ENCODE data around the gene IKZF2.

Gene IKZF2

DNA sequence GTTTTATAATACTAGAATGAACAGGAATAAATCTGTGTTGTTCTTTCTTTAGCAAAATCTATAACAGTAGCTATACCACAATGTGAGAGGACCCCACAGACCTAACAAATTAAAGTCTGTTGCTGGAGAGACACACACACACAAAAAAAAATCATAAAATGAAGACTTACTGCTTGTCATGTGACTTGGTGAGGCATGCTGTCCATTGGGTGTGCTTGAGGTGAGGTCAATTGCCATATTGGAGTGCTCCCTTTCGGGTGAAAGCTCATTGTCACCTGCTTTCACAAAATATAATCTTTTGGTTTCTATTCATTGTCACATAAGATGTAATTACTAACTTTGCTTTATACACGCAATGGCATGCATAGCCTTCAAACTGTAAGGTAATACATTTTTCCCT, 3.9 kb downstream of the IKZF2 start:
- Mint-ChIP-seq H3K27ac (no peak overlapping the region), H3K4me1 (peaks cover 35% of the 10 kb centered on the region), H3K36me3 (ENCODE audit: low read depth) (no peaks in the 10 kb centered on the region), H3K4me3 (no peak overlapping the region), H3K27me3 (ENCODE audit: low read depth) (peaks cover 4% of the 10 kb centered on the region), H3K9me3 (no peaks in the 10 kb centered on the region)
- TF ChIP-seq, protein P1, sequence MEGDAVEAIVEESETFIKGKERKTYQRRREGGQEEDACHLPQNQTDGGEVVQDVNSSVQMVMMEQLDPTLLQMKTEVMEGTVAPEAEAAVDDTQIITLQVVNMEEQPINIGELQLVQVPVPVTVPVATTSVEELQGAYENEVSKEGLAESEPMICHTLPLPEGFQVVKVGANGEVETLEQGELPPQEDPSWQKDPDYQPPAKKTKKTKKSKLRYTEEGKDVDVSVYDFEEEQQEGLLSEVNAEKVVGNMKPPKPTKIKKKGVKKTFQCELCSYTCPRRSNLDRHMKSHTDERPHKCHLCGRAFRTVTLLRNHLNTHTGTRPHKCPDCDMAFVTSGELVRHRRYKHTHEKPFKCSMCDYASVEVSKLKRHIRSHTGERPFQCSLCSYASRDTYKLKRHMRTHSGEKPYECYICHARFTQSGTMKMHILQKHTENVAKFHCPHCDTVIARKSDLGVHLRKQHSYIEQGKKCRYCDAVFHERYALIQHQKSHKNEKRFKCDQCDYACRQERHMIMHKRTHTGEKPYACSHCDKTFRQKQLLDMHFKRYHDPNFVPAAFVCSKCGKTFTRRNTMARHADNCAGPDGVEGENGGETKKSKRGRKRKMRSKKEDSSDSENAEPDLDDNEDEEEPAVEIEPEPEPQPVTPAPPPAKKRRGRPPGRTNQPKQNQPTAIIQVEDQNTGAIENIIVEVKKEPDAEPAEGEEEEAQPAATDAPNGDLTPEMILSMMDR (IDR thresholded peaks at IDR 0.05; ENCODE audit: unreplicated experiment in 3 of 3) = no peak

DNA sequence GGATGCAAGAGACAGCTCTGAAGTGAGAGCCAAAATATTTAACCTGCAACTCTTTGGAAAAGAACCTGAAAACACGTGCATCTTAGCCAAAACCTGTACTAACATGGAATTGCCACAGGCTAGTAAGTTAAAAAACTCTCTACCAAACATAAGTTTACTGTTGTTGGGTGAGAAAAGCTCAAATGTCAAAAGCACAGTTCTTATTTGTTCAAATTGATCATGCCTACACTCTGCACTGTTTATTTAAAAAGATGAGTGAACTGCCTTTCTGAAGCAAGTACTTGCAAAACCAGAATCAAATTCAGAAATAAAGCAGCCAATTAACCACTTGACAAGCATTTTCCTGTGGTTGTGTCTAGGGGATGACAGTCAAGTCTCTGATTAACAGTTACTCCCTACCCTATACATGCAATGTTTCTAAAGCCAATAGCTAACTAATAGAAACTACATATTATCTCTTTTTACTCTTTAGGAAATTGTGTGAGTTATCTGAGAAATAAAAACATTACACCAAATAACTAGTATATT, 5.6 kb downstream of the IKZF2 start:
- no peak overlapping the region for H3K27ac Mint-ChIP-seq
- no peaks in the 10 kb centered on the region for H3K9me3 Mint-ChIP-seq
- H3K4me3 Mint-ChIP-seq = no peak overlapping the region
- TF ChIP-seq, protein P1 (IDR thresholded peaks at IDR 0.05; ENCODE audit: unreplicated experiment in 3 of 3) = no peak
- no peaks in the 10 kb centered on the region for H3K36me3 Mint-ChIP-seq (ENCODE audit: low read depth)
- peaks cover 4% of the 10 kb centered on the region for H3K27me3 Mint-ChIP-seq (ENCODE audit: low read depth)
- peaks cover 24% of the 10 kb centered on the region for H3K4me1 Mint-ChIP-seq

DNA sequence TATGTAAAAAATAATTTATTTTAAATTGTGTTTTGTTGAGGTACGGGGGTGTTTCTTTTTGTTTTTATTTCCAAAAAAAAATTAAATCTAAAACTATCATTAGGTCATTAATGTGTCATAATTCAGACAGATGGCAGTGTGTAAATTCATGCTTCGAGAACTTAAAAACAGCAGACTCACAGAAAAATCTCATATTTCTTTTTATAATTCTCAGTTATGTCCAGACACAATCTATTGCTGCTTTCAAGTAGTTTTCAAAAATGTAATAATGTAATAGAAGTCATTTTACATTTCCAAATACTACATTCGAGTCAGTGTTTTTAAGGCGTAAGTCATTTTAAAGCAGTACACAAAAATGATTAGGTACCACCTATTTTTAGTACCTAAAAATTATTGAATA, 14.3 kb downstream of the IKZF2 start:
- H3K27ac Mint-ChIP-seq = no peak overlapping the region
- H3K9me3 Mint-ChIP-seq = no peaks in the 10 kb centered on the region
- H3K27me3 Mint-ChIP-seq (ENCODE audit: low read depth) = no peaks in the 10 kb centered on the region
- H3K36me3 Mint-ChIP-seq (ENCODE audit: low read depth) = no peaks in the 10 kb centered on the region
- H3K4me1 Mint-ChIP-seq = no peaks in the 10 kb centered on the region
- no peak overlapping the region for H3K4me3 Mint-ChIP-seq
- TF ChIP-seq, protein P1 (IDR thresholded peaks at IDR 0.05; ENCODE audit: unreplicated experiment in 3 of 3) = no peak

DNA sequence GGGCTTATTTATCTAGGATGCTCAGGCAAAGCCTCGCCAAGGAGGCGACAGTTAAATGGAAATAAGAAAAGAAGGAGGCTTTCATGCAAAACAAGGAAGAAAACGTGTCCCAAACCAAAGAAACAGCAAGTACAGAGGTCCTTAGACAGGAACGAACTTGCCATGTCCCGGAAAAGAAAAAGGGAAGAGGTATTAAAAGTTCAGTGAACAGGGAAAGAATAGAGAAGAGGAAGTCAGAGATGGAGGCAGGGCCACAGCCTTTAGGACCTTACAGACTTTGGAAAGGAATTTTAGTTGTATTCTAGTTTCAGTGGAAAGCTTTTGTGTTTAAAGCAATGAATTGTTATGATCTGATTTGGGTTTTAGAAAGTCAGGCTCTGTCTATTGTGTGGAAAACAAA, 22.1 kb downstream of the IKZF2 start:
- no peaks in the 10 kb centered on the region for H3K36me3 Mint-ChIP-seq (ENCODE audit: low read depth)
- no peaks in the 10 kb centered on the region for H3K9me3 Mint-ChIP-seq
- TF ChIP-seq, protein P1 (IDR thresholded peaks at IDR 0.05; ENCODE audit: unreplicated experiment in 3 of 3) = no peak
- H3K27me3 Mint-ChIP-seq (ENCODE audit: low read depth) = no peaks in the 10 kb centered on the region
- no peak overlapping the region for H3K27ac Mint-ChIP-seq
- H3K4me3 Mint-ChIP-seq = no peak overlapping the region
- H3K4me1 Mint-ChIP-seq = no peaks in the 10 kb centered on the region

DNA sequence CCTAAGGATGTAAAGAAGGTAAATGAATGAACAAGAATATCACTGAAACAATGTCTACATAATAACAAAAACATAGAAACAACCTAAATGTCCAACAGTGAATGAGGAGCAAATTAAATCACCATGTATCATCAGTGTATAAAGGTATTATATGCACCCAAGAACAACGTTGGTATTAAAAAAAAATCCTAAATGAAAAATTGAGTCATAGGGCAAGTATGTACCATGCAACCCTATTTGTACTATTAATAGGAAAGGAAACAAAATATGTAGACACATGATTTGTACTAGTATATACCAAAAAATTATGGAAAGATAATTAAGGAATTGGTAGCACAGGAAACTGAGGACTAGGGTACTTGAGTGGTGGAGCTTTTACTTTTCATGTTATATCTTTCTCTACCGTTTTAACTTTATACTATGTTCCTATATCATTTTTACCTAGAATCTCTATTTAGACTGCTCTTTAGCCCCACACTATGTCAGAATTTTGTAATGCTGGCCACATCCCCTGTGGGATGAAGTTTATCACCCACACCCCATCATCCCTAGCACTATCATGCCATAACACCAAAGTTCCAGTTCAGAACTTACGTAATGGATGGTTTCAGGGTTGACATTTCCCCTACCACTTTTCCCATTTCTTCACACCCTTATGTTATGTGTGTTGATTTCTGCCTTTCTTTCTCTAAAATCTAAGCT, 25.6 kb downstream of the IKZF2 start:
- no peak overlapping the region for H3K27ac Mint-ChIP-seq
- no peaks in the 10 kb centered on the region for H3K36me3 Mint-ChIP-seq (ENCODE audit: low read depth)
- TF ChIP-seq, protein P1 (IDR thresholded peaks at IDR 0.05; ENCODE audit: unreplicated experiment in 3 of 3) = no peak
- H3K4me1 Mint-ChIP-seq = peaks cover 5% of the 10 kb centered on the region
- H3K27me3 Mint-ChIP-seq (ENCODE audit: low read depth) = no peaks in the 10 kb centered on the region
- H3K4me3 Mint-ChIP-seq = no peak overlapping the region
- H3K9me3 Mint-ChIP-seq = no peaks in the 10 kb centered on the region

DNA sequence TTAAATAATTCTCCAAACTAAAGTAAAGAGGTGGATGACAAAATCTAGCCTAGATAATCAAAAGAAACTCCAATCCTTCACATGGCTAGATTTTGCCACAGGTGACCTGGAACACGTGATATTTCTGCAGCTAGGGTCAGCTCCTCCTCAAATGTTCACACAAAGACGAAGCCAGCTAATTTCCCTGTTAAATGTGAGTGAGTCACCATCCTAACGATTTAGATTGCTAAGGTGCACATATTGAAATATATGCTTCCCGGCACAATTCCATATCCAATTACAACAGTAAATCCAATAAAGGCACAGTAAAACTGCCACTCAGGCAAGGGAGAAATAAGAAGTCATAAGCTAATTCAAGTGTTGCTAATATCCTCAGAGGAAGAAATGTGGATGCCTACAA, 28.7 kb downstream of the IKZF2 start:
- H3K4me3 Mint-ChIP-seq = no peak overlapping the region
- peaks cover 15% of the 10 kb centered on the region for H3K4me1 Mint-ChIP-seq
- H3K27me3 Mint-ChIP-seq (ENCODE audit: low read depth) = no peaks in the 10 kb centered on the region
- H3K9me3 Mint-ChIP-seq = no peaks in the 10 kb centered on the region
- H3K27ac Mint-ChIP-seq = no peak overlapping the region
- TF ChIP-seq, protein P1 (IDR thresholded peaks at IDR 0.05; ENCODE audit: unreplicated experiment in 3 of 3) = no peak
- H3K36me3 Mint-ChIP-seq (ENCODE audit: low read depth) = no peaks in the 10 kb centered on the region

Measured in nephron (organoid).